ENCODE results near the gene FFAR1.

Gene FFAR1

DNA sequence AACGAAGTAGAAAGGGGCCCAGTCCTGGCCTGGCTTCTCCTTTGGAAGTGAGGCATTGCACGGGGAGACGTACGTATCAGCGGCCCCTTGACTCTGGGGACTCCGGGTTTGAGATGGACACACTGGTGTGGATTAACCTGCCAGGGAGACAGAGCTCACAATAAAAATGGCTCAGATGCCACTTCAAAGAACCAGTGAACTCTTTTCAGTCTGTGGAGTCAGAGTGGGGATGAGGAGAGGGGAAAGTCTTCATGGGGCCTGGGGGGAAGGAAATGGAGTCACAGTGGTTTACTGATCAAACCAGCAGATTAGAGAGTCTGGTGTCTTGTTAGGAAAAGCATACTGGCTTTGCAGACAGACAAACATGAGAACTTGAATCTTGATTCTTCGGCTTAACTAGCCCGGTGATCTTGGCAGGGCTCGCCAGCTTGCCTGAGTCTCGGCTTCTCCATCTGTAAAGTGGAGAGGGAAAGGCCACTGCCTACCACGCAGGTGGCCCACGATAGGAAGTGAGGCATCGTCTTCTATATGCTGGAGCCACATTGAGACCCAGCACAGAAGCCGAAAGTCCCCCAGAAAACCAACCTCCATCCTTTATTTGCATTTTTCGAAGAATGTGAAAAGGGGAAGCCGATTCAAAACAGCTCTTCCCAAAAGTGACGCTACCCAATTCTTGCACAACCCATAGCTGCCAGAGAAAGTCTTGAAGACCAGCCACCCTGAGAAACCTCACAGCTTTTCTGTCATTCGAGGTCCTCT is at the start of gene FFAR1:
FFAR1 (plus strand) TSS at position 732 of the 759 bp plus-strand sequence. CDS start 3,650 bp downstream, outside the sequence.
- Histone ChIP-seq H3K4me3 (ENCODE audit: low read depth in 1 of 2, low read length in 2 of 2) (no peak within 1 kb of the TSS), H3K27ac (ENCODE audit: low read length) (no peak within 1 kb of the TSS), H3K27me3 (ENCODE audit: insufficient read depth, low read length, poor library complexity) (peaks cover 19% of the 10 kb centered on the region), H3K9me3 (ENCODE audit: insufficient read depth, low read length, severe bottlenecking) (no peaks in the 10 kb centered on the region), H3K79me2 (ENCODE audit: insufficient read depth, low read length) (no peaks in the 10 kb centered on the region), H3K36me3 (ENCODE audit: insufficient read depth, low read length) (no peaks in the 10 kb centered on the region), H3K9ac (ENCODE audit: low read depth, low read length) (no peak within 1 kb of the TSS), H3K4me1 (ENCODE audit: insufficient read depth, low read length) (peaks cover 19% of the 10 kb centered on the region), H2AFZ (ENCODE audit: low read depth, low read length) (no peak within 1 kb of the TSS), H3K4me2 (ENCODE audit: insufficient read depth, low read length) (no peak within 1 kb of the TSS), H4K20me1 (ENCODE audit: insufficient read depth, low read length) (no peaks in the 10 kb centered on the region)
- peak; percentile 86 for ATAC-seq (ENCODE audit: insufficient read depth, low read depth)
- DNase-seq = peak; percentile 50
- TF ChIP-seq CTCF (IDR thresholded peaks at IDR 0.05; ENCODE audit: borderline replicate concordance, extremely low read depth, low read length, poor library complexity, severe bottlenecking) (no peak), EZH2 (IDR thresholded peaks at IDR 0.05; ENCODE audit: borderline replicate concordance, low read depth, low read length, severe bottlenecking) (no peak)

GRCh38 chr19:35297922-35298321 is 49.8 kb upstream of the FFAR1 start:
- no peaks in the 10 kb centered on the region for H3K36me3 ChIP-seq (ENCODE audit: insufficient read depth, low read length)

DNA sequence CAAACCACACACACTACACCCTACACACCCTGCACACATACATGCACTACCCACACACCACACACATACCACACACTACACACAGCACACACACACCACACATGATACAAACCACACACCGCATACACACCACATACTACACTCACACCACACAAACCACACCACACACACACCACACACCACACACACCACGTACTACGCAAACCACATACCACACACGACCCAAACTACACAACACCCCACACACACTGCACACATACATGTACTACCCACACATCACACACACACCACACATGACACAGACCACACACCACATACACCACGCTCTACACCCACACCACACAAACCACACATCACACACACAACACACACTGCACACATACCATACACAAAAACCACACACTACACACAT is 49.1 kb upstream of the FFAR1 start:
- no peak overlapping the region for H3K4me3 ChIP-seq (ENCODE audit: low read depth in 1 of 2, low read length in 2 of 2)
- DNase-seq (no peak), ATAC-seq (ENCODE audit: insufficient read depth, low read depth) (no peak)
- no peaks in the 10 kb centered on the region for H3K27me3 ChIP-seq (ENCODE audit: insufficient read depth, low read length, poor library complexity)
- H3K79me2 ChIP-seq (ENCODE audit: insufficient read depth, low read length) = no peaks in the 10 kb centered on the region
- H3K4me2 ChIP-seq (ENCODE audit: insufficient read depth, low read length) = no peak overlapping the region
- TF ChIP-seq EZH2 (IDR thresholded peaks at IDR 0.05; ENCODE audit: borderline replicate concordance, low read depth, low read length, severe bottlenecking) (no peak), CTCF (IDR thresholded peaks at IDR 0.05; ENCODE audit: borderline replicate concordance, extremely low read depth, low read length, poor library complexity, severe bottlenecking) (no peak)
- peaks cover 19% of the 10 kb centered on the region for H4K20me1 ChIP-seq (ENCODE audit: insufficient read depth, low read length)
- no peaks in the 10 kb centered on the region for H3K9me3 ChIP-seq (ENCODE audit: insufficient read depth, low read length, severe bottlenecking)
- H3K27ac ChIP-seq (ENCODE audit: low read length) = no peak overlapping the region
- H3K36me3 ChIP-seq (ENCODE audit: insufficient read depth, low read length) = no peaks in the 10 kb centered on the region
- H2AFZ ChIP-seq (ENCODE audit: low read depth, low read length) = no peak overlapping the region
- no peaks in the 10 kb centered on the region for H3K4me1 ChIP-seq (ENCODE audit: insufficient read depth, low read length)
- H3K9ac ChIP-seq (ENCODE audit: low read depth, low read length) = no peak overlapping the region

More at GRCh38 chr19:35297922-35298321, 49.8 kb upstream of the FFAR1 start:
- TF ChIP-seq EZH2 (IDR thresholded peaks at IDR 0.05; ENCODE audit: borderline replicate concordance, low read depth, low read length, severe bottlenecking) (no peak), CTCF (IDR thresholded peaks at IDR 0.05; ENCODE audit: borderline replicate concordance, extremely low read depth, low read length, poor library complexity, severe bottlenecking) (no peak)
- no peak overlapping the region for H3K9ac ChIP-seq (ENCODE audit: low read depth, low read length)
- no peak overlapping the region for H2AFZ ChIP-seq (ENCODE audit: low read depth, low read length)
- H3K4me3 ChIP-seq (ENCODE audit: low read depth in 1 of 2, low read length in 2 of 2) = no peak overlapping the region
- no peak for DNase-seq
- no peaks in the 10 kb centered on the region for H3K27me3 ChIP-seq (ENCODE audit: insufficient read depth, low read length, poor library complexity)
- H4K20me1 ChIP-seq (ENCODE audit: insufficient read depth, low read length) = peaks cover 19% of the 10 kb centered on the region
- H3K27ac ChIP-seq (ENCODE audit: low read length) = no peak overlapping the region
- ATAC-seq (ENCODE audit: insufficient read depth, low read depth) = no peak
- no peaks in the 10 kb centered on the region for H3K4me1 ChIP-seq (ENCODE audit: insufficient read depth, low read length)
- H3K4me2 ChIP-seq (ENCODE audit: insufficient read depth, low read length) = no peak overlapping the region
- H3K79me2 ChIP-seq (ENCODE audit: insufficient read depth, low read length) = no peaks in the 10 kb centered on the region
- no peaks in the 10 kb centered on the region for H3K9me3 ChIP-seq (ENCODE audit: insufficient read depth, low read length, severe bottlenecking)

All from DND-41 (cell line).